ENCODE results near the gene CRLF1.

DNA sequence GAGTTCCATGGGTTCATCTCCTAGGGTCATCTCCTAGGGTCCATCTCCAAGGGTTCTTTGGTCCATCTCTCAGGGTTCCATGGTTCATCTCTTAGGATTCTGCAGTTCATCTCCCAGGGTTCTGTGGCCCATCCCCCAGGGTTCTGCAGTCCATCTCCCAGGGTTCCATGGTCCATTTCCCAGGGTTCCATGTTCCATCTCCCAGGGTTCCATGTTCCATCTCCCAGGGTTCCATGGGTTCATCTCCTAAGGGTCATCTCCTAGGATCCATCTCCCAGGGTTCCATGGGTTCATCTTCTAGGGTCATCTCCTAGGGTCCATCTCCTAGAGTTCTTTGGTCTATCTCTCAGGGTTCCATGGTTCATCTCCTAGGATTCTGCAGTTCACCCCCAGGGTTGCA is 11.0 kb upstream of the CRLF1 start:
- TF ChIP-seq GATA2 (IDR thresholded peaks at IDR 0.05; ENCODE audit: low read depth, low read length) (no peak), GATA3 (IDR thresholded peaks at IDR 0.05; ENCODE audit: low read depth, low read length) (no peak)

Data from SH-SY5Y (cell line).